HFFc6 (cell line): ENCODE results near the gene MYBL2. TPM values are rescaled to one million over a fixed set of nuclear protein-coding genes. Genes with fewer than 3 reads are reported as not detected.

Experiments
- DNase-seq: peaks from one replicate; pipeline ENCODE4 v3.0.0-alpha.2; 2018
- H3K27ac Mint-ChIP-seq: 2 replicates; pipeline ENCODE4 v1.8.0; 2020; ENCODE audit warnings: mild to moderate bottlenecking, mixed read lengths
- H3K27me3 Mint-ChIP-seq: 2 replicates; pipeline ENCODE4 v1.8.0; 2021; ENCODE audit warnings: mild to moderate bottlenecking, moderate library complexity, mixed read lengths; ENCODE audit not compliant: insufficient read depth
- H3K36me3 Mint-ChIP-seq: 2 replicates; pipeline ENCODE4 v1.8.0; 2021; ENCODE audit warnings: low read depth, mixed read lengths
- H3K4me1 Mint-ChIP-seq: 2 replicates; pipeline ENCODE4 v1.8.0; 2020; ENCODE audit warnings: low read depth, mixed read lengths
- H3K4me3 Mint-ChIP-seq: 2 replicates; pipeline ENCODE4 v1.8.0; 2020; ENCODE audit warnings: mild to moderate bottlenecking, moderate library complexity, mixed read lengths
- H3K9me3 Mint-ChIP-seq: 2 replicates; pipeline ENCODE4 v1.8.0; 2020; ENCODE audit warnings: mild to moderate bottlenecking, mixed read lengths
- total RNA-seq, 6 experiments: library from RNA; stranded (reverse); fragmentation: NEBNext Ultra II Directional; extraction: Animal tissue kit (Norgen Biotek cat#: 25700); gene quantifications; 2 replicates in 1 of 6; 3 replicates in 5 of 6; pipeline ENCODE4 v1.2.3, GENCODE V29; 2021
- TF ChIP-seq, protein P1 (sequence below): fragments of 200-600 bp; sonication (generic); IDR thresholded peaks from 2 replicates; pipeline ENCODE4 v1.5.0; 2021; ENCODE audit warnings: antibody characterized with exemption, mild to moderate bottlenecking

The MYBL2 gene
- total RNA-seq, 6 experiments from 2014 or later, result 8.9 to 20.4 (median 20.1) TPM

DNA sequence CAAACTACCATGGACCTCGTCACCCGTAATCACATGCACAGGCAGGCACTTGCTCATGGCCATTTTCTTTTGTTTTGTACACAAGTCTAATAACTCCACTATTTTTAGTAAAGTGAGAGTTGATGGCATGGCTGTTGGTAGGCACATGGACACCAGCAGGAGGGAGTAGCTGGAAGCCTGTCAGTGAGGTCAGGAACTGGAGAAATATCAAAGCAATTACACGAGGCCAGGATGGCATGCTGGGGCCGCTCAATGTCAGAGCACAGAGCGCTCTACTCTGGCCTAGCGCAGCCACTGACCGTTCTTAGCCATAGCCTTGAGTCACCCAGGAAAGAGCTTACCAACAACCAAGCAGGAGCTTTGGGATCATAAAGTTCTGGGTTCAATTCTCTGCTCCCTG, 96.0 kb downstream of the MYBL2 start:
- Mint-ChIP-seq H3K36me3 (peaks cover 4% of the 10 kb centered on the region; the same call in 1 of the 2 replicates), H3K27ac (no peak overlapping the region), H3K27me3 (peaks cover 4% of the 10 kb centered on the region; the same call in 1 of the 2 replicates), H3K4me1 (peaks cover 25% of the 10 kb centered on the region), H3K4me3 (no peak overlapping the region), H3K9me3 (no peaks in the 10 kb centered on the region)
- no peak for DNase-seq
- TF ChIP-seq, protein P1, sequence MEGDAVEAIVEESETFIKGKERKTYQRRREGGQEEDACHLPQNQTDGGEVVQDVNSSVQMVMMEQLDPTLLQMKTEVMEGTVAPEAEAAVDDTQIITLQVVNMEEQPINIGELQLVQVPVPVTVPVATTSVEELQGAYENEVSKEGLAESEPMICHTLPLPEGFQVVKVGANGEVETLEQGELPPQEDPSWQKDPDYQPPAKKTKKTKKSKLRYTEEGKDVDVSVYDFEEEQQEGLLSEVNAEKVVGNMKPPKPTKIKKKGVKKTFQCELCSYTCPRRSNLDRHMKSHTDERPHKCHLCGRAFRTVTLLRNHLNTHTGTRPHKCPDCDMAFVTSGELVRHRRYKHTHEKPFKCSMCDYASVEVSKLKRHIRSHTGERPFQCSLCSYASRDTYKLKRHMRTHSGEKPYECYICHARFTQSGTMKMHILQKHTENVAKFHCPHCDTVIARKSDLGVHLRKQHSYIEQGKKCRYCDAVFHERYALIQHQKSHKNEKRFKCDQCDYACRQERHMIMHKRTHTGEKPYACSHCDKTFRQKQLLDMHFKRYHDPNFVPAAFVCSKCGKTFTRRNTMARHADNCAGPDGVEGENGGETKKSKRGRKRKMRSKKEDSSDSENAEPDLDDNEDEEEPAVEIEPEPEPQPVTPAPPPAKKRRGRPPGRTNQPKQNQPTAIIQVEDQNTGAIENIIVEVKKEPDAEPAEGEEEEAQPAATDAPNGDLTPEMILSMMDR, result no peak

DNA sequence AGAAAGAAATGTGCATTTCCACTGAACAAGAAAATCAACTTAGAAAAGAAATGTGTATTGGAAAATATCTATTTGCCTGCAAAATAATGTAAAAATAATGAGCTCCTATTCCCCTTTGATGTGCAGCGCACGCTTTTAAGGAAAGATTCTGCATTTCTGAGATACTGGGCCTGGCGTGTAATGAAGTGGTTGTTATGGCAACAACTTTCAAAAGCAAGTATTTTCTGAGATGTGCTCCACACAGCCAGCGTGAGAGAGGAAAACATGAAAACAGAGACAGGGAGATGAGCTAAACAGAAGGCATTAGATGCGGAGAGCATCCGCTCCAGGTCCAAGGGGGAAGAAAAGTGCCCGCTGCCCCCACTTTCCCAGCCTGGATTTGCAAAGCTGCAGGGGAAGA, 99.0 kb downstream of the MYBL2 start:
- H3K4me1 Mint-ChIP-seq, result peaks cover 28% of the 10 kb centered on the region

More for the DNA sequence above, 99.0 kb downstream of the MYBL2 start:
- peaks cover 2% of the 10 kb centered on the region; the same call in 1 of the 2 replicates for H3K27me3 Mint-ChIP-seq
- no peak for DNase-seq
- H3K9me3 Mint-ChIP-seq, result no peaks in the 10 kb centered on the region
- no peak overlapping the region for H3K27ac Mint-ChIP-seq
- TF ChIP-seq, protein P1, result no peak
- H3K4me3 Mint-ChIP-seq, result no peak overlapping the region
- H3K36me3 Mint-ChIP-seq, result no peaks in the 10 kb centered on the region

Other genes with a start within 250 kb of the MYBL2 start
- gene SRSF6, start 209.2 kb upstream of the MYBL2 start, total RNA-seq, result 100 to 1,000 TPM; 141 to 157 (median 148) TPM
- gene L3MBTL1, start 159.4 kb upstream of the MYBL2 start, total RNA-seq, result 1 to 10 TPM; 1.8 to 2.9 (median 2.3) TPM
- gene SGK2, start 108.1 kb upstream of the MYBL2 start, total RNA-seq, result under 1 TPM in 1 of 6 experiments, not detected in 5; 0.09 TPM
- gene IFT52, start 76.2 kb upstream of the MYBL2 start, total RNA-seq, result 10 to 100 TPM; 29.1 to 37.9 (median 35.2) TPM
- gene GTSF1L, start 59.9 kb downstream of the MYBL2 start, total RNA-seq, result not detected
- 10 to 100 TPM; 46.1 to 68.2 (median 60.2) TPM for gene TOX2, start 247.7 kb downstream of the MYBL2 start, total RNA-seq